HL-60/S4 treated with phorbol 12-myristate 13-acetate at 8.2 ng/mL for 4 days and 3 days (cell line): ENCODE data around the gene VWCE.
"Not testable (repeated sequence)": the region's sequence is repeated elsewhere in the genome, so short reads cannot be mapped to it uniquely, and the experiment has no call there.

Source experiments
- in situ Hi-C: fragments of 300-500 bp; cut with MboI; formaldehyde crosslinking; loops from 2 replicates; pipeline ENCODE4 v1.15.0; 2022; ENCODE audit warnings: low sequenced_read_pairs

Gene VWCE

DNA sequence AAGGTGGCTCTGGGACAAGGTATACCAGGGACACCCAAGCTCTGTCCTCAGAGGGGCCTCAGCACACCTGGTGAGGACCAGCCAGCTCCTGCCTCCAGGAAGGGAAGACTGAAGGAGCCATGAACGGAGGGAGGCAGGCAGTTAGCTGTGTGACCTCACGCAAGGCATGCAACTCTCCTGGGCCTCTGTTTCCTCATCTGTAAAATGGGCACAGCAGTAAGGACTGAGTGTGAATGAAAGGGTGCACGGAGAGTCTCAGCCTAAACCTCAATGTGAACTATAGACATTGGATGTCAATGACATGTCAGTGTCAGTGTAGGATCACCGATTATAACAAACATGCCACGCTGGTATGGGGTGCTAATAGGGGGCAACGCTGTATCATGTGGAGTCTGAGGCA is 35.8 kb downstream of the VWCE start:
- in situ Hi-C loops, result no loop called here

DNA sequence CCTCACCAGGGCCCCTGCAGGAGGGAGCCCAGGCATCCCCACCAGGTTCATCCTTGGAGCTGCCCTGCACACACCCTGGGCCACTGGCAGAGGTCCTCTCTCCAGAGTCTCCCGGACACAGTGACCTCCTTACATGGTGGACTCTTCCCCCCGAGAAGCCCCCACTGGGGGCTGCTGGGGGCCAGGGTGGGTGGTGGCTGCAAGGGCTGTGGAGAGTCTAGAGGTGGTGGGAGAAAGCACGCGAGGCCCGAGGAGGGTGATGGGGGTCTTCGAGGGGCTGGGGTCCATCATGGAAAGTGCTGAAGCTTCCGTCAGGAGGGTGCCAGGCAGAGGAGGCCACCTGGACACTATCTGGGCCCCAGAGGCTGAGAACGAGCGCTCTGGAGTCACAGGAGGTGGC is 36.6 kb downstream of the VWCE start:
- in situ Hi-C loops, result no loop called here

DNA sequence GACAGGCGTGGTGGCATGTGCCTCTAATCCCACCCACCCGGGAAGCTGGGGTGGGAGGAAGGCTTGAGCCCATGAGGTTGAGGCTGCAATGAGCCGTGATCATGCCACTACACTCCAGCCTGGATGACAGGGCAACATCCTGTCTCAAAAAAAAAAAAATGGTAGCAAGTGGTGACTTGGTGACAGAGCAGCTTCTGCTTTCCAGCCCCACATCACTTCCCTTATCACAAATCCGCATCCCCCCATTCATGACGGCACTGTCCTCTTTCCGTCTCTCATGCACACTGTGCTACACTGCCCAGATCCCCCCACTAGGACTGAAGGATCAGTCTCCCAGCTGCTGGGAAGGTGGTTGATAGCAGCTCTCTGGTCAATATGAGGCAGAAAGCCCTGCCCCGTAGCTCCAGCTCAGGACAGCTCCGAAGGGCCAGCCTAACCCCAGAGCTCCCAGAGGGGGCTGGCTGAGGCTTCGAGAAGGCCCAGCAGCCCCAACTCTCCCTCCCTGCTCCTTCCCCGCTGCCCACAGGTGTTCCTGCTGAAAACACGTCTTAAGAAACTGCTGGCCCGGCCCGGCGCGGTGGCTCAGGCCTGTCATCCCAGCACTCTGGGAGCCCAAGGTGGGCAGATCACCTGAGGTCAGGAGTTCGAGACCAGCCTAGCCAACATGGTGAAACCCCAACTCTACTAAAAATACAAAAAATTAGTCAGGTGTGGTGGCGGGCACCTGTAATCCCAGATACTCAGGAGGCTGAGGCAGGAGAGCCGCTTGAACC is 38.2 kb downstream of the VWCE start:
- in situ Hi-C loops, result no loop called here

DNA sequence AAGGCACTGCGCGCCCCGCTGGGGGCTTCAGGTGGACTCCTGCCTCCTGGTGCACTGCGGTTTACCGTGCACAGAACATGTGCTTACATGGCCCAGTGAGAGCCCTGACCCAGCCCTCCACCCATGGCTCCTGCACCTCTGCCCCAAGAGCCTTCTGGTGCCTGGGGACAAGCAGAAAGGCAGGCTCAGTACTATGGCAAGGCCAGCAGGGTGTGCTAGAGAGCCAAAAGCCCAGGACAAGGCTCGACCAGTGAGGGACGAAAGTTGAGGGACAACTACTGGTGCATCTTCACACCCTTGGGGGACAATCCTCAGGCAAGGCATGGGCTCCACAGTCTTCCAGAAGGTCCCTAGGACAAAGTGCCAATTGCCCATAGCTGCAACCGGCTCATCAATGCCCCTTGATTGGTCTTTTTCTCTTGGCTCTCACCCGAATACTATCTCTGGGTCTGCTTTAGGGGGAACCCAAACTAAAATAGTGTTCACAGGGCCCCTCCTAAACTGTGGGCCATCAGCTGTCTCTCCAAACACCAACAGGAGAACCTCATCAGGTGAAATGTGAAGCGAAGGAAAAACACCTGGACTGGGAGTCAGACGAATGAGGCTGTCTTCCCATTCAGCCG is 40.6 kb downstream of the VWCE start:
- in situ Hi-C loops, result no loop called here

DNA sequence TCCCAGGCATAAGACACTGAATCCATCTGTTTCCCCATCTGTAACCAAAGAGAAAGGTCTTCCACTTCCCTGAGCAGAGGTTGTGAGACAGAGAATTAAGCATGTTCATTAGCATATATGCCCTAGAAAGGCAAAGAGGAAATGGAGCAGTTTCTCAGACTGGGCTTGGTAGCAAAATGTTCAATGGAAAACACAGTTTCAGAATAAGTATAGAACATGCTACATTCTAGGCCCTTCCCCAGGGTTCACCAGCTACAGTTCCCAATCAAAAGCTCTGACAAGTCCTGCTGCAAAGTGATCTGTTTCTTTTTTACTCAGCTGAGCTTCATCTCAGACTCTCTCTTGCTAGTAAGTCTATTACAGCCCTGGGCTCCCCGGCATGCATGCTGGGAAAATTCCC is 42.8 kb downstream of the VWCE start:
- in situ Hi-C loops, result not testable (repeated sequence)

DNA sequence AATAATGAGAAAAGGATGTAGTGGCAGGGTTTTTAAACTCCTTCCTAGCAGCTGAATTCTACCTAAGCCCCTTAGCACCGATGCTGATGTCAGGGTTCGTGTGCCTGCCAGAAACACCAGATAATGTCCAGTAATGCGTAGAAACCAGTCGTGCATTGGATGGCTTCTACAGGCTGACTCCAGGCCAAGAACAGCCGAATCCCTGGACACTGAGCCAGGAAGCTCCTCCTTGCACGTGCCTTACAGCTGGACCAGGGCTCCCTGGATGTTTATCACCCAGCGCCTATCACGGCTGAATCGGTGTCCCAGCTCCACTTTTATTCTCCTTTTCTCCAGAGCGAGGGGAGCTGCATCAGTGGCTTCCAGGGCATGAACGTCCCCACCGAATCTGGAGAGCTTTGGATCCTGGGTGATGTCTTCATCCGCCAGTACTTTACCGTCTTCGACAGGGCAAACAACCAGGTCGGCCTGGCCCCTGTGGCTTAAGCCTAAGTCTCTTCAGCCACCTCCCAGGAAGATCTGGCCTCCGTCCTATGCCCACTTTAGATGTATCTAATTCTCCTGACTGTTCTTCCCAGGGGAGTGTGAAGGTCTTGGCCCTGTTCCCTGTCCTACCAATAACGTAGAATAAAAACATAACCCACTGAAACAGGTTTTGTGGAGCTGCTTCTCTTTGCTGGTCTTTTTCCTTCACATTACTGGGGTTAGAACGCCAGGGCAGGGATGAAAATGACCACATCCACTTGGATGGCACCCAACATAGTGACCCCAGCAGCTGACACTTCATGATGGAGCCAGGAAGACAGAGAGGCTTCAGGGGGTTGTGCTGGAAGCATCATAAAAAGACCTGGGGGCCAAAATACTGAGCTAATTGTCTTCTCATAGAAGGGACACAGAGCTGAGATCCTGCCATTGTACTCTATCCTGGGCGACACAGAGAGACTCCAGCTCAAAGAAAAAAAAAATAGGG is 44.0 kb downstream of the VWCE start:
- in situ Hi-C loops, result not testable (repeated sequence)

DNA sequence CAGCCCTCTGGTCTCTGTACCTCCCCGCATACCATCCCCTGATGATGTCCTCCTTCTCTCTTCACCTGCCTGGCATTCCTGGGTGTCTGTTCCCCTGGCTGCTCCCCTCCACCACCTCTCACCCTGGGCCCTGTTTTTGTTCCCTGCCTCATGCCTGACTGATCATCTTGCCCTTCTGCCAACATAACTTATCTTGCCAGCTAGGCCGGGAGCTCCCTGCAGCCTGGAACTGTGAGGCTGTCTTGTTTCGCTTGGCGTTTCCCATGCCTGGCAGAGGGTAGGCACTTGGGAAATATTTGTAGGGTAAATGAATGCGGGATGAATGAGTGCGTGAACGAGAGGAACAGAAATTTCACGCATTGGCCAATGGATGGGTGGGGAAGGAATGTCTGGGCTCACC is 45.9 kb downstream of the VWCE start:
- in situ Hi-C loops, result not testable (repeated sequence)

DNA sequence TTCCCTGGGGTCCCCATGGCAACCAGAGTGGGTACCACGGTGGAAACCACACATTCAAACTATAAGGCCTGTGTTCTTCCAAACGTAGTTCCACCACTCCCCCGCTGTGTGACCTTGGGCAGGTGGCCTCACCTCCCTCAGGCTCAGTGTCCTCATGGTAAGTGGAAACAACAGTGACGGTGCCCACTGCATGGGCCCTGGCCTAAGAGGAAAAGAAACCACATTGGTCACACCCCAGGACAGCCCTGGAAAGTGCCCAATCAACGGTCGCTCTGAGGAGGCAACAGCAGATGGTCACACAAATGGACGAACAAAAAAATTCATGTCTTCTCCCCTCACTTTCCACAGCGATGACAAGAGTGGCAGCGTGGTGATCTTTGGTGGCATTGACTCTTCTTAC is 47.0 kb downstream of the VWCE start:
- in situ Hi-C loops, result not testable (repeated sequence)

DNA sequence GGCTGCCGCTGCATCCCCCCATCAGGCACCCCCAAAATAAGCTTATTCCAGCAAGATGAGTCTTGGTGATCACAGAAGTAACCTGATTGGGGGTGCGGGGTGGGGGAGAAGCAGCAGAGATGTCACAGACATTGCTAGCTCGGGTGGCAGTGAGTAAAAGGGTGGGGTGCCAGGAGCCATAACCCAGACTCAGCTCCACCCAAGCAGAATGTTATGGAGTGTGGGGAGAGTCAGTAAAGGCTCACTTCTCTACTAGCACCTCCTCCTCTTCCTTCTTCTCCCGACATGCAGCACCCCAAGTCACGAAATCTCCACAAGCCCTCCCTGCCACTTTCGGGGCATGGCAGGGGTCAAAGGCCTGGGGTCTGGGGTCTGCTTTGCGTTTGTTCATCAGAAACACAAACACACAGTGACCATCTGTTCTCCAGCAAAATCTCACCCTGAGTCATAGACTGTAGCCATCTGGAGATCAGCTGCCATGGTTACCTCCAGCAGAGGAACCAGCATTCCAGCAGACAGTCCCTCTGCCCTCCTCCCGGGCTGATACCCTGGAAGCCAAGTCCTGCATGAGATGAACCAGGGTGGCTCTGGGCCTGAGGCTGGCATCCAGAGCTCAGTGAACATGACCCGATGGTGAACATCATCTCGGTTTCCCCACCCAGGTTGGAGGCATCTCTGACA is 49.7 kb downstream of the VWCE start:
- in situ Hi-C loops, result not testable (repeated sequence)

DNA sequence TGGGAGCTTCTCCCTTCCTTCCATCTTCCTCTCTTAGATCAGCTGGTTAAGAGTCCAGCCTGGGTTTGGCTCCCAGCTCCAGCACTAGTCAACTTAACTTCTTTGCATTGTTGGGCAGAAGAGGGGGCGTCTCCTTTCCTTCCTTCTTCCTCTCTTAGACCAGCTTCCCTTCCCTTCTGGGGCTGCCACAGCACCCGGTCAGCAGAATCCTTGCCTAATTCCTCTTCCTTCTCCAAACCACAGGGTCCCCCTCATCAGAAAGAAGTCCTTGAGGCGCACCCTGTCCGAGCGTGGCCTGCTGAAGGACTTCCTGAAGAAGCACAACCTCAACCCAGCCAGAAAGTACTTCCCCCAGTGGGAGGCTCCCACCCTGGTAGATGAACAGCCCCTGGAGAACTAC is 53.6 kb downstream of the VWCE start:
- in situ Hi-C loops, result not testable (repeated sequence)

DNA sequence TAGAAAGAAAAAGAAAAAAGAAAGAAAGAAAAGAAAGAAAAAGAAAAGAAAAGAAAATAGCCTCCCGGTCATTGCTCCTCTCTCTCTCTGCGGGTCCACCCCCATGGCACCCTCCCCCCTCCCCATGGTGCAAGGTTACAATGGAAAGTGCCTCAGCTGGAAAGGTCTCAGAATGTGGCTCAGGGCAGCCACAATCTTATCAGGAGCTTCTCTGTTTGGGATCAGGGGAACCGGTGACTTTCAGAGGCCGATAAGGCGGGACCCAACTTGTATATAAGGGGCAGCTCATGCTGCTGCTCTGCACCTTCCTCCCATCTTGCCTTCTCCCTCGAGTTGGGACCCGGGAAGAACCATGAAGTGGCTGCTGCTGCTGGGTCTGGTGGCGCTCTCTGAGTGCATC is 54.2 kb downstream of the VWCE start, which contains the start of gene PGA5:
Gene PGA5, plus strand, starts transcription at position 301 of the 400 bp plus-strand sequence. Its CDS starts 52 bp downstream, at position 353.
- in situ Hi-C loops, result not testable (repeated sequence)

DNA sequence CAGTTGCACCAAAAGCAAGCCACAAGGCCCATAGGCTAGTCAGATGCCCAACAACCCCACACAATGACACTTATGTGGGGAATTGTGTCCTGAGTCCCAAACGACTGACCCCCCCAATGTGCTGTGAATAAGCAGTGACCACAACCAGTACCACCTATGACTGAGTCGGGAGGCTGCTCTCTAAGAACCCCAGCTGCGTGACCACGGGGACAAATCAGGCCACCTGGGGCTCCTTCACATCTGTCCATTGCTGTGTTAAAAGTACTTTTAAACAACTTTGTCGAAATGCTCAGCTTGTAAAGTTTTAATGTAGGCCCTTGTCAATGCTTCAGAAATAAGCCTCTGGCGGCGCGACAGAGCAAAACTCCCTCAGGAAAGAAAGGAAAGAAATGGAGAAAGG is 54.8 kb downstream of the VWCE start:
- in situ Hi-C loops, result not testable (repeated sequence)

DNA sequence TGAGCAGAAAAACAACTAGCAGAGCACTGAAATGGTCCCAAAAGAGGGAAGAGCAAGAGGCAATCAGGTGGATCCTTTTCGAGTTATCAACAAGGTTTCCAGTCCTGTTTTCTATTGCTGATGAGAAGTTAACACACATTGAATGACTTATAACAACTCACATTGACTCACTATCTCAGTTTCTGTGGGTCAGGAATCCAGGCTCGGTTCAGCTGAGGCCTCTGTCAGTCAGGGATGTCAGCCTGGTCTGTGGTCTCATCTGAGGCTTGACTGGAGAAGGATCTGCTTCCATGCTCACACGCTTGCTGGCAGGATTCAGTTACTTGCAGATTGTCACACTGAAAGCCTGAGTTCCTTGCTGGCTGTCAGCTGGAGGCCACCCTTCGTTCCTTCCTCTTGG is 58.0 kb downstream of the VWCE start:
- in situ Hi-C loops, result not testable (repeated sequence)

DNA sequence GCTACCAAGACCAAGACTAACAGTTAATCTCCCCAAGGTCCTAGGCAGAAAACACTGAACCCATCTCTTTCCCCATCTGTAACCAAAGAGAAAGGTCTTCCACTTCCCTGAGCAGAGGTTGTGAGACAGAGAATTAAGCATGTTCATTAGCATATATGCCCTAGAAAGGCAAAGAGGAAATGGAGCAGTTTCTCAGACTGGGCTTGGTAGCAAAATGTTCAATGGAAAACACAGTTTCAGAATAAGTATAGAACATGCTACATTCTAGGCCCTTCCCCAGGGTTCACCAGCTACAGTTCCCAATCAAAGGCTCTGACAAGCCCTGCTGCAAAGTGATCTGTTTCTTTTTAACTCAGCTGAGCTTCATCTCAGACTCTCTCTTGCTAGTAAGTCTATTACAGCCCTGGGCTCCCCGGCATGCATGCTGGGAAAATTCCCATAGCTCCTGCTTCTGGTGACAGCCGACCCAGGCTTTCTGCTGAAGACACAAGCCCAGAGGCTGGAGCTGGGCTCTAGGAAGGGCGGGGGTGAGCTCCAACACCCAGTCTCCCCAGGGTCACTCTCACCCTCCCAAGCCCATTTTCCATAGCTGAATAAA is 62.5 kb downstream of the VWCE start:
- in situ Hi-C loops, result not testable (repeated sequence)

DNA sequence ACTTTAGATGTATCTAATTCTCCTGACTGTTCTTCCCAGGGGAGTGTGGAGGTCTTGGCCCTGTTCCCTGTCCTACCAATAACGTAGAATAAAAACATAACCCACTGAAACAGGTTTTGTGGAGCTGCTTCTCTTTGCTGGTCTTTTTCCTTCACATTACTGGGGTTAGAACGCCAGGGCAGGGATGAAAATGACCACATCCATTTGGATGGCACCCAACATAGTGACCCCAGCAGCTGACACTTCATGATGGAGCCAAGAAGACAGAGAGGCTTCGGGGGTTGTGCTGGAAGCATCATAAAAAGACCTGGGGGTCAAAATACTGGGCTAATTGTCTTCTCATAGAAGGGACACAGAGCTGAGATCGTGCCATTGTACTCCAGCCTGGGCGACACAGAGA is 63.5 kb downstream of the VWCE start:
- in situ Hi-C loops, result not testable (repeated sequence)

DNA sequence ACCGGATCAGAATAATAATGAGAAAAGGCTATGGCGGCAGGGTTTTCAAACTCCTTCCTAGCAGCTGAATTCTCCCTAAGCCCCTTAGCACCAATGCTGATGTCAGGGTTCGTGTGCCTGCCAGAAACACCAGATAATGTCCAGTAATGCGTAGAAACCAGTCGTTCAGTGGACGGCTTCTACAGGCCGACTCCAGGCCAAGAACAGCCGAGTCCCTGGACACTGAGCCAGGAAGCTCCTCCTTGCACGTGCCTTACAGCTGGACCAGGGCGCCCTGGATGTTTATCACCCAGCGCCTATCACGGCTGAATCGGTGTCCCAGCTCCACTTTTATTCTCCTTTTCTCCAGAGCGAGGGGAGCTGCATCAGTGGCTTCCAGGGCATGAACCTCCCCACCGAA is 64.1 kb downstream of the VWCE start:
- in situ Hi-C loops, result not testable (repeated sequence)

DNA sequence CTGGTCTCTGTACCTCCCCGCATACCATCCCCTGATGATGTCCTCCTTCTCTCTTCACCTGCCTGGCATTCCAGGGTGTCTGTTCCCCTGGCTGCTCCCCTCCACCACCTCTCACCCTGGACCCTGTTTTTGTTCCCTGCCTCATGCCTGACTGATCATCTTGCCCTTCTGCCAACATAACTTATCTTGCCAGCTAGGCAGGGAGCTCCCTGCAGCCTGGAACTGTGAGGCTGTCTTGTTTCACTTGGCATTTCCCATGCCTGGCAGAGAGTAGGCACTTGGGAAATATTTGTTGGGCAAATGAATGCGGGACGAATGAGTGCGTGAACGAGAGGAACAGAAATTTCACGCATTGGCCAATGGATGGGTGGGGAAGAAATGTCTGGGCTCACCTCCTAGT is 65.7 kb downstream of the VWCE start:
- in situ Hi-C loops, result not testable (repeated sequence)

DNA sequence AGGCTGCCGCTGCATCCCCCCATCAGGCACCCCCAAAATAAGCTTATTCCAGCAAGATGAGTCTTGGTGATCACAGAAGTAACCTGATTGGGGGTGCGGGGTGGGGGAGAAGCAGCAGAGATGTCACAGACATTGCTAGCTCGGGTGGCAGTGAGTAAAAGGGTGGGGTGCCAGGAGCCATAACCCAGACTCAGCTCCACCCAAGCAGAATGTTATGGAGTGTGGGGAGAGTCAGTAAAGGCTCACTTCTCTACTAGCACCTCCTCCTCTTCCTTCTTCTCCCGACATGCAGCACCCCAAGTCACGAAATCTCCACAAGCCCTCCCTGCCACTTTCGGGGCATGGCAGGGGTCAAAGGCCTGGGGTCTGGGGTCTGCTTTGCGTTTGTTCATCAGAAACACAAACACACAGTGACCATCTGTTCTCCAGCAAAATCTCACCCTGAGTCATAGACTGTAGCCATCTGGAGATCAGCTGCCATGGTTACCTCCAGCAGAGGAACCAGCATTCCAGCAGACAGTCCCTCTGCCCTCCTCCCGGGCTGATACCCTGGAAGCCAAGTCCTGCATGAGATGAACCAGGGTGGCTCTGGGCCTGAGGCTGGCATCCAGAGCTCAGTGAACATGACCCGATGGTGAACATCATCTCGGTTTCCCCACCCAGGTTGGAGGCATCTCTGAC is 68.5 kb downstream of the VWCE start:
- in situ Hi-C loops, result not testable (repeated sequence)

DNA sequence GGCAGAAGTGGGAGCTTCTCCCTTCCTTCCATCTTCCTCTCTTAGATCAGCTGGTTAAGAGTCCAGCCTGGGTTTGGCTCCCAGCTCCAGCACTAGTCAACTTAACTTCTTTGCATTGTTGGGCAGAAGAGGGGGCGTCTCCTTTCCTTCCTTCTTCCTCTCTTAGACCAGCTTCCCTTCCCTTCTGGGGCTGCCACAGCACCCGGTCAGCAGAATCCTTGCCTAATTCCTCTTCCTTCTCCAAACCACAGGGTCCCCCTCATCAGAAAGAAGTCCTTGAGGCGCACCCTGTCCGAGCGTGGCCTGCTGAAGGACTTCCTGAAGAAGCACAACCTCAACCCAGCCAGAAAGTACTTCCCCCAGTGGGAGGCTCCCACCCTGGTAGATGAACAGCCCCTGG is 72.4 kb downstream of the VWCE start:
- in situ Hi-C loops, result not testable (repeated sequence)

DNA sequence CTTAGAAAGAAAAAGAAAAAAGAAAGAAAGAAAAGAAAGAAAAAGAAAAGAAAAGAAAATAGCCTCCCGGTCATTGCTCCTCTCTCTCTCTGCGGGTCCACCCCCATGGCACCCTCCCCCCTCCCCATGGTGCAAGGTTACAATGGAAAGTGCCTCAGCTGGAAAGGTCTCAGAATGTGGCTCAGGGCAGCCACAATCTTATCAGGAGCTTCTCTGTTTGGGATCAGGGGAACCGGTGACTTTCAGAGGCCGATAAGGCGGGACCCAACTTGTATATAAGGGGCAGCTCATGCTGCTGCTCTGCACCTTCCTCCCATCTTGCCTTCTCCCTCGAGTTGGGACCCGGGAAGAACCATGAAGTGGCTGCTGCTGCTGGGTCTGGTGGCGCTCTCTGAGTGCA is 73.1 kb downstream of the VWCE start, which contains the start of gene PGA4:
Gene PGA4, plus strand, starts transcription at position 301 of the 400 bp plus-strand sequence. Its CDS starts 54 bp downstream, at position 355.
- in situ Hi-C loops, result not testable (repeated sequence)
